GM23248 (cell line): ENCODE measurements around the gene ANP32B.

Source experiments
- EZH2 ChIP-seq: fragments of 200-600 bp; sonication (generic); IDR thresholded peaks from 2 replicates; pipeline ENCODE4 v1.6.1; 2018; ENCODE audit warnings: antibody characterized with exemption, mild to moderate bottlenecking; ENCODE audit not compliant: insufficient read depth, poor library complexity, severe bottlenecking
- EZH2phosphoT487 ChIP-seq: fragments of 200-600 bp; sonication (generic); IDR thresholded peaks from 2 replicates; pipeline ENCODE4 v1.6.1; 2018; ENCODE audit warnings: antibody characterized with exemption, moderate library complexity, mild to moderate bottlenecking, low read depth; ENCODE audit not compliant: insufficient read depth

- no peak for TF ChIP-seq EZH2phosphoT487
- TF ChIP-seq EZH2: no peak
Observed at GRCh38 chr9:97936998-97937397, 46.1 kb upstream of the ANP32B start.
